LHCN-M2 (cell line): ENCODE measurements around the gene PPP2R5C. TPM values are rescaled to one million over a fixed set of nuclear protein-coding genes. Genes with fewer than 3 reads are reported as not detected.

Experiments
- DNase-seq: peaks from one replicate; pipeline ENCODE4 v3.0.0-alpha.2; 2012; ENCODE audit warnings: low read depth
- total RNA-seq: library from RNA; depleted of rRNA; stranded (reverse); fragments of >200 nt; gene quantifications from 2 replicates; pipeline ENCODE4 v1.2.3, GENCODE V29; 2014

The PPP2R5C gene
- total RNA-seq, 1 experiment from 2014 or later = 86.3 TPM

DNA sequence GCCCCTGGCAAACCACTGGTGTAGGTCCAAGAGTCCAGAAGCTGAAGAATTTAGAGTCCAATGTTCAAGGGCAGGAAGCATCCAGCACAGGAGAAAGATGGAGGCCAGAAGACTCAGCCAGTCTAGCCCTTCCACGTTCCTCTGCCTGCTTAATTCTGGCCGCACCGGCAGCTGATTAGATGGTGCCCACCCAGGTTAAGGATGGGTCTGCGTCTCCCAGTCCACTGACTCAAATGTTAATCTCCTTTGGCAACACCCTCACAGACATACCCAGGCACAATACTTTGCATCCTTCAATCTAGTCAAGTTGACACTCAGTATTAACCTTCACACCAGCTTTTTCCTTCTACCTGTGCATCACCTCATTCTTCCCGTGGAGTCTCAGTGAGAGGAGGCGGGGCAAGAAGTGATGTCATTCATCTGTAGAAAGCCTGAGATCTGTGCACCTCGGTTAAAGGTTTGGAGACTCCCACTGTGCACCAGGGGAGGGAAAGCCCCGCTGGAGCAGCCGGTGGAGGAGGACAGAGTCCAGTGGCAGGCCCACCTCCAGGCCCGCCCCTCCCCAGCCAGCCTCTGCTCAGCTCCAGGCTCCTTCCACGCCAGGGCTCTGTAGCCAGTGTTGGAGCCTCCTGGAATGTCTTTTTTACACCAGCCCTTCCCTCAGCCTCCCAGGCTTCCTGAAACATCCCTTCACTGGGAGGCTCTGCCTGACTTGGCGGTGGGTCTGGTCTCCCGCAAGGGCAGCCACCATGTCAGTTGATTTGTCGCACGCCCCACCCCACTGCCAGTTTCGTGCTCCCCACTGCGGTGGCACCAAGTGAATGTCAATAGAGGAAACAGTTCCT lies 122.8 kb downstream of the PPP2R5C start:
- no peak for DNase-seq

- DNase-seq = no peak
These were observed 123.5 kb downstream of the PPP2R5C start for GRCh38 chr14:101884934-101885576.

- no peak for DNase-seq
These were observed 125.7 kb downstream of the PPP2R5C start for GRCh38 chr14:101887219-101887618.

- DNase-seq = no peak
These were observed 126.7 kb downstream of the PPP2R5C start for GRCh38 chr14:101888182-101888581.

- no peak for DNase-seq
These were observed 127.9 kb downstream of the PPP2R5C start for GRCh38 chr14:101889366-101889765.

GRCh38 chr14:101889898-101890297 lies 128.4 kb downstream of the PPP2R5C start:
- peak; percentile 35 for DNase-seq

DNA sequence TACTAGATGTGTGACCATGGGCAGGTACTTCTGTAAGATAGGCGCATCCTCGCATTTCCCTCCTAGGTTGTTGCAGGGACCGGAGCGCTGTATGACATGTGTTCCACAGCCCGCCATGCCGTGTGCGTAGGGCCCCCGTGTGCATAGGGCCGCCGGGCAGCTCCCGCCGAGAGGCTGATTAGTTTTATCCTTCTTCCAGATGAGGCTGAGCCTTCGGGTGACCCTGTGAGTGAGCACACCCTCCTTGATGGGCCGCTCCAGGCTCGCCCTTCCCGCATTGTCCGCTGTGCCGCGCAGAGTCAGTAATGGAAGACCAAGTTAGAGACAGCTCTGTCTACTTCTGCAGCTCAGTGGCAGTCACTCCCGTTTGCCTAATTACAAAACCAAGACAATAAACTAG lies 130.0 kb downstream of the PPP2R5C start:
- DNase-seq = no peak

DNA sequence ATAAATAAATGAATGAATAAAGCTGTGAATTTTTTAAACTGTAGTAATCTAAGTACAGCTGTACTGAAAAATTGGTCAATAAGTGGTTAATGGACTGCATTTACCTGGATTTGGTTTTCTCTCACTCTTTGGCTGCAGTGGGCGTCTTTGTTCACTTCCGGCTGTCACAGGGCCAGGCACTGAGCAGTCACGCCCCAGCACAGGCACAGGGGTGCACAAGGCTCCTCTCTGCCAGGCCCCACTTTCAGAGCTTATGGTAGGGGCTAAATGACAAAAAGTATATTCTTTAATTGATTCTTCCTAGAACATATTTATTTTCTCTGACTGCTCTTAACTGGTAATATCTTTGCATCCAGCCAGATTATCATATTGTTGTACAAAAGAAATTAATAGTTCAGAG lies 132.2 kb downstream of the PPP2R5C start:
- DNase-seq = no peak

GRCh38 chr14:101894365-101895081 lies 133.0 kb downstream of the PPP2R5C start:
- no peak for DNase-seq

DNA sequence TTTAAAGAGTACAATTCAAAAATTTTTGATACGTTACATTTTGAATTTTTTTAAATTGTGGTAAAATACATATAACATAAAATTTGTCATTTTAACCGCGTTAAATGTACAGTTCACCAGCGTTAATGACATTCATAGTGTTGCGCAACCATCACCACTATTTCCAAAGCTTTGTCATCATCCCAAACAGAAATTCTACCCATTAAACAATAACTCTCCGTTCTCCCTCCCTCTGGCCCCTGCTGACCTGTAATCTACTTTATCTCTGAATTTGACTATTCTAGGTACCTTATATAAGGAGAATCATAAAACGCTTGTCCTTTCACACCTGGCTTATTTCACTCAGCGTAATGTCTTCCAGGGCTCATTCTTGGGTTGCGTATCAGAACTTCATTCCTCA lies 133.7 kb downstream of the PPP2R5C start:
- DNase-seq = no peak

DNA sequence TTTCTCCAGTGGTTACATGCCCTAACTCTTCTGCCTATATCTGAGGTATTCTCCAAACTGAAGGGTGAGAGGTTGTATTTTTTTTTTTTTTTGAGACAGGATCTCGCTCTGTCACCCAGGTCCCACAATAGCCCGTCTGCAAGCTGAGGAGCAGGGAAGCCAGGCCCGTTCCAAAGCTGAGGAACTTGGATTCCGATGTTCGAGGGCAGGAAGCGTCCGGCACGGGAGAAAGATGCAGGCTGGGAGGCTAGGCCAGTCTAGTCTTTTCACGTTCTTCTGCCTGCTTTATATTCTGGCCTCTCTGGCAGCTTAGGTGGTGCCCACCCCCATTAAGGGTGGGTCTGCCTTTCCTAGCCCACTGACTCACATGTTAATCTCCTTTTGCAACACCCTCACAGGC lies 135.8 kb downstream of the PPP2R5C start:
- DNase-seq = no peak

- DNase-seq = no peak
These were observed 136.9 kb downstream of the PPP2R5C start for GRCh38 chr14:101898416-101898815.

GRCh38 chr14:101899263-101899662 lies 137.8 kb downstream of the PPP2R5C start:
- DNase-seq = no peak

- no peak for DNase-seq
These were observed 138.7 kb downstream of the PPP2R5C start for GRCh38 chr14:101900253-101900652.

GRCh38 chr14:101903111-101903561 lies 141.6 kb downstream of the PPP2R5C start:
- DNase-seq = no peak

- no peak for DNase-seq
These were observed 144.1 kb downstream of the PPP2R5C start for GRCh38 chr14:101905614-101906013.

- no peak for DNase-seq
These were observed 145.1 kb downstream of the PPP2R5C start for GRCh38 chr14:101906645-101907044.

DNA sequence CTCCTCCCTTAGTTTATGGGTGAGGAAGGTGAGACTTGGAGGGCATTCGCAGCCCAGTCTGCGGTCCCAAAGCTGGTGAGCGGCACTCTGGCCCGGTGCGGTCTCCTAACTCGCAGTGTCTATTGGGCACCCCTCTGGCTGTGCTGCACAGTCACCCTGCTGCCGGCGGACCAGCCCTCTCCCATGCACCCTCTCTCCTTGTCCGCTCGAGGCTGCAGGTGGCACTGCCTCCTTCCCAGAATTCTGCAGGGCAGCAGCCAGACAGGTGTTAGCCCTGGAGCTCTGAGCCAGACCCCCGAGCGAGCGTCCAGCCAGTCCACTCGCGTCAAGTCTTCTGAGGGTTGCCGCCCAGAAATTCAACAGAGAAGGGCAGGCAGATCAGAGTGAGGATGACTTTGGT lies 146.1 kb downstream of the PPP2R5C start:
- DNase-seq = no peak

DNA sequence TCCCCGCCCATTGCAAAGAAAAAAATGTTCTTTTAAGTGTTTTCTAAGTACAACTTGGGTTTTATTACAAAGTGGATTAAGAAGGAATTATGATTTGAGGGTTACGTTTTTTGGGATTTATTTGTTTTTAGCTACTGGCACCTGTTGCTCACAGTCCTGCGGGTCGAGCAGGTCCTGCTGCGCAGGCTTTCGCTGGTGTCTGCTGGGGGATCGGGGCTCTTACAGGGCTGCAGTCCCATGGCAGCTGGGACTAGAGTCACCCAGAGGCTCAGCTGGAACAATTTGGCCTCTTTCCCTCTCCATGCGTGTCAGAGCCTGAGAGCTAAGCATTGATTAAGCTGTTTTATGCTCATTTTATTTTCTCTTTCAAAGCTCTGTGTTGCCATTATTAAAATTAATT lies 147.3 kb downstream of the PPP2R5C start:
- no peak for DNase-seq

GRCh38 chr14:101909371-101910096 lies 148.0 kb downstream of the PPP2R5C start:
- DNase-seq = no peak

- no peak for DNase-seq
These were observed 151.3 kb downstream of the PPP2R5C start for GRCh38 chr14:101912841-101913240.

GRCh38 chr14:101914083-101914482 lies 152.6 kb downstream of the PPP2R5C start:
- DNase-seq = no peak
